H1 (cell line): ENCODE results near the gene CMBL. TPM values are rescaled to one million over a fixed set of nuclear protein-coding genes. Genes with fewer than 3 reads are reported as not detected.
A peak's percentile ranks its signal among the peaks of the same experiment; 100 is the strongest.

Experiments
- CTCF ChIA-PET: fragments of 300-600 bp; sonication (Branson Sonifier 250); formaldehyde crosslinking; loops from one replicate; lab custom pipeline; 2021; ENCODE audit not compliant: partially characterized antibody; lab: Charles Lee
- POLR2A ChIA-PET: fragments of 300-600 bp; sonication (Branson Sonifier 250); formaldehyde crosslinking; loops from one replicate; lab custom pipeline; 2021; ENCODE audit warnings: inconsistent platforms; ENCODE audit not compliant: partially characterized antibody; lab: Charles Lee
- DNase-seq, 2 experiments: peaks; one replicate each; pipeline versions ENCODE4 v3.0.0 to v3.0.0-alpha.2; 2010 to 2022; ENCODE audit warnings: low spot score in 2 of 2, low read depth in 1 of 2, mixed read lengths in 1 of 2
- FAIRE-seq: peaks from 2 replicates; lab custom pipeline; 2011; peaks lifted over from hg19 to GRCh38; lab: Jason Lieb, UNC
- H2AFZ ChIP-seq: 2 replicates; pipeline ENCODE4 v1.8.1; 2012; ENCODE audit warnings: low read length, inconsistent platforms
- H2AK5ac ChIP-seq: 2 replicates; pipeline ENCODE4 v1.6.1; 2013; ENCODE audit warnings: low read depth, low read length
- H2BK120ac ChIP-seq: replicated peaks from 2 replicates; pipeline ENCODE3; 2013; ENCODE audit warnings: low read depth, low read length, inconsistent platforms
- H2BK12ac ChIP-seq: 2 replicates; pipeline ENCODE4 v1.6.1; 2013; ENCODE audit warnings: low read depth, low read length
- H2BK15ac ChIP-seq: 2 replicates; pipeline ENCODE4 v1.6.1; 2013; ENCODE audit warnings: low read length
- H2BK20ac ChIP-seq: 2 replicates; pipeline ENCODE4 v1.6.1; 2013; ENCODE audit warnings: low read length
- H2BK5ac ChIP-seq: 2 replicates; pipeline ENCODE4 v1.6.1; 2013; ENCODE audit warnings: low read depth, low read length
- H3K14ac ChIP-seq: 2 replicates; pipeline ENCODE4 v1.6.1; 2013; ENCODE audit warnings: inconsistent platforms; ENCODE audit not compliant: insufficient read length
- H3K18ac ChIP-seq: 2 replicates; pipeline ENCODE4 v1.6.1; 2013; ENCODE audit warnings: low read length; ENCODE audit errors: extremely low read depth
- H3K23ac ChIP-seq: 2 replicates; pipeline ENCODE4 v1.6.1; 2013; ENCODE audit warnings: inconsistent platforms; ENCODE audit not compliant: insufficient read length
- H3K23me2 ChIP-seq: 2 replicates; pipeline ENCODE4 v1.6.1; 2013; ENCODE audit warnings: low read depth, low read length
- H3K27ac ChIP-seq: 2 replicates; pipeline ENCODE4 v1.6.1; 2011; ENCODE audit warnings: low read depth, low read length, inconsistent platforms
- H3K27me3 ChIP-seq, 4 experiments: replicated peaks in 1 of 4; 1 replicate in 1 of 4; 2 replicates in 3 of 4; pipeline versions ENCODE4 v1.6.1 to v1.8.1; 2011 to 2013; ENCODE audit warnings: low read length in 3 of 4, mild to moderate bottlenecking in 3 of 4, inconsistent platforms in 2 of 4, mixed read lengths in 2 of 4, moderate library complexity in 1 of 4; ENCODE audit not compliant: control insufficient read depth in 3 of 4, insufficient read depth in 3 of 4; ENCODE audit errors: extremely low read depth in 1 of 4
- H3K36me3 ChIP-seq, 4 experiments: 2 replicates each; pipeline versions ENCODE4 v1.6.1 to v1.8.1; 2011 to 2013; ENCODE audit warnings: mild to moderate bottlenecking in 4 of 4, low read length in 3 of 4, moderate library complexity in 2 of 4, control low read depth in 1 of 4, inconsistent platforms in 1 of 4; ENCODE audit not compliant: insufficient read depth in 4 of 4, control insufficient read depth in 2 of 4
- H3K4ac ChIP-seq: replicated peaks from 2 replicates; pipeline ENCODE3; 2013; ENCODE audit warnings: low read length, low read depth, mixed read lengths, inconsistent platforms; ENCODE audit not compliant: insufficient read length
- H3K4me1 ChIP-seq, 4 experiments: replicated peaks in 1 of 4; 1 replicate in 1 of 4; 2 replicates in 3 of 4; pipeline versions ENCODE4 v1.6.1 to v1.8.1; 2011 to 2013; ENCODE audit warnings: low read length in 3 of 4, inconsistent platforms in 2 of 4, mixed read lengths in 1 of 4; ENCODE audit not compliant: insufficient read depth in 4 of 4, control insufficient read depth in 3 of 4
- H3K4me2 ChIP-seq, 2 experiments: 2 replicates each; pipeline versions ENCODE4 v1.6.1 to v1.8.1; 2011 to 2013; ENCODE audit warnings: low read depth in 2 of 2, low read length in 2 of 2, control low read depth in 1 of 2, inconsistent platforms in 1 of 2, mild to moderate bottlenecking in 1 of 2; ENCODE audit not compliant: insufficient read depth in 1 of 2
- H3K4me3 ChIP-seq, 4 experiments: fragments of 200-600, 300-600 bp in 1 of 4; sonication (generic), shearing (Covaris generic), sonication (Bioruptor Twin) in 1 of 4; 2 replicates each; pipeline versions ENCODE4 v1.5.1 to v1.8.1; 2011 to 2016; ENCODE audit warnings: low read length in 4 of 4, low read depth in 3 of 4, control low read depth in 2 of 4, inconsistent platforms in 2 of 4, mild to moderate bottlenecking in 2 of 4, mixed read lengths in 1 of 4, moderate library complexity in 1 of 4; ENCODE audit not compliant: insufficient read depth in 2 of 4; ENCODE audit errors: extremely low read depth in 1 of 4
- H3K56ac ChIP-seq: replicated peaks from 2 replicates; pipeline ENCODE3; 2013; ENCODE audit warnings: low read depth, mild to moderate bottlenecking, mixed read lengths, low read length, inconsistent platforms; ENCODE audit not compliant: insufficient read length
- H3K79me1 ChIP-seq: 2 replicates; pipeline ENCODE4 v1.6.1; 2013; ENCODE audit warnings: low read depth, low read length, control low read depth
- H3K79me2 ChIP-seq, 2 experiments: 2 replicates each; pipeline versions ENCODE4 v1.6.1 to v1.8.1; 2012 to 2013; ENCODE audit warnings: low read length in 2 of 2, mild to moderate bottlenecking in 2 of 2, inconsistent platforms in 1 of 2; ENCODE audit not compliant: insufficient read depth in 2 of 2, control insufficient read depth in 1 of 2
- H3K9ac ChIP-seq, 4 experiments: replicated peaks in 1 of 4; 1 replicate in 1 of 4; 2 replicates in 3 of 4; pipeline versions ENCODE4 v1.6.1 to v1.8.1; 2011 to 2013; ENCODE audit warnings: low read depth in 3 of 4, low read length in 3 of 4, control low read depth in 2 of 4, mild to moderate bottlenecking in 2 of 4, moderate library complexity in 2 of 4, inconsistent platforms in 1 of 4; ENCODE audit errors: extremely low read depth in 1 of 4
- H3K9me3 ChIP-seq, 2 experiments: 2 replicates each; pipeline versions ENCODE4 v1.6.1 to v1.8.1; 2012 to 2013; ENCODE audit warnings: mild to moderate bottlenecking in 2 of 2, moderate library complexity in 2 of 2, control low read depth in 1 of 2, inconsistent platforms in 1 of 2, low read depth in 1 of 2, low read length in 1 of 2, mixed read lengths in 1 of 2; ENCODE audit not compliant: insufficient read depth in 2 of 2
- H4K20me1 ChIP-seq, 2 experiments: replicated peaks in 1 of 2; 2 replicates each; pipeline versions ENCODE3 to v1.8.1; 2011 to 2013; ENCODE audit warnings: inconsistent platforms in 2 of 2, low read length in 2 of 2, mild to moderate bottlenecking in 1 of 2; ENCODE audit not compliant: insufficient read depth in 2 of 2, control insufficient read depth in 1 of 2
- H4K5ac ChIP-seq: 2 replicates; pipeline ENCODE4 v1.6.1; 2013; ENCODE audit warnings: low read length, low read depth, mixed read lengths, inconsistent platforms; ENCODE audit not compliant: insufficient read length
- H4K8ac ChIP-seq: 2 replicates; pipeline ENCODE4 v1.8.0; 2013; ENCODE audit warnings: mild to moderate bottlenecking, moderate library complexity, low read length, inconsistent platforms; ENCODE audit not compliant: insufficient read depth; ENCODE audit errors: extremely low read depth
- H4K91ac ChIP-seq: replicated peaks from 2 replicates; pipeline ENCODE3; 2013; ENCODE audit warnings: low read length, mixed read lengths, inconsistent platforms; ENCODE audit not compliant: insufficient read length
- ATF3 ChIP-seq: IDR thresholded peaks from 2 replicates; pipeline ENCODE4 v1.6.1; 2011; ENCODE audit warnings: low read depth, mild to moderate bottlenecking, low read length; ENCODE audit not compliant: insufficient read depth
- EZH2 ChIP-seq: fragments of 200-600 bp; sonication (generic); IDR thresholded peaks from 2 replicates; pipeline ENCODE4 v1.7.1; 2012; ENCODE audit warnings: low read depth, mild to moderate bottlenecking, moderate library complexity, low read length, inconsistent platforms; ENCODE audit not compliant: severe bottlenecking
- FOSL1 ChIP-seq: IDR thresholded peaks from 2 replicates; pipeline ENCODE4 v1.6.1; 2011; ENCODE audit warnings: mild to moderate bottlenecking, low read depth, low read length, moderate library complexity; ENCODE audit not compliant: insufficient read depth
- GTF2F1 ChIP-seq: IDR thresholded peaks from 2 replicates; pipeline ENCODE4 v1.6.1; 2012; ENCODE audit warnings: low read depth, low read length, improper control_type of control experiment, borderline replicate concordance
- SIRT6 ChIP-seq: IDR thresholded peaks from one replicate; pipeline ENCODE4 v1.7.1; 2012; ENCODE audit warnings: low read length, inconsistent platforms
- SP1 ChIP-seq: IDR thresholded peaks from 2 replicates; pipeline ENCODE4 v1.6.1; 2011; ENCODE audit warnings: low read depth, low read length
- TEAD4 ChIP-seq: IDR thresholded peaks from 2 replicates; pipeline ENCODE4 v1.6.1; 2012; ENCODE audit warnings: low read depth, low read length, inconsistent platforms, mixed read lengths
- USF2 ChIP-seq: IDR thresholded peaks from 2 replicates; pipeline ENCODE4 v1.6.1; 2011; ENCODE audit warnings: low read length, improper control_type of control experiment
- YY1 ChIP-seq: IDR thresholded peaks from 2 replicates; pipeline ENCODE4 v1.6.1; 2011; ENCODE audit warnings: low read depth, mild to moderate bottlenecking, low read length
- ZNF274 ChIP-seq: IDR thresholded peaks from 2 replicates; pipeline ENCODE4 v1.7.0; 2012; ENCODE audit warnings: low read length, borderline replicate concordance; ENCODE audit errors: extremely low read depth
- WGBS, 2 experiments: shearing (Covaris generic) in 1 of 2; methylation state at CpG; one replicate each; pipeline versions ENCODE4 v1.1.6 to v1.1.7; 2013 to 2015; ENCODE audit warnings: low lambda C conversion rate in 2 of 2, mixed read lengths in 2 of 2, inconsistent platforms in 1 of 2, low coverage in 1 of 2, missing lambda C conversion rate in 1 of 2; ENCODE audit not compliant: insufficient replicate concordance in 2 of 2, insufficient coverage in 1 of 2, insufficient read length in 1 of 2; ENCODE audit errors: extremely low coverage in 1 of 2, missing lambda C conversion rate in 1 of 2; 5-methylcytosine and 5-hydroxymethylcytosine counted together
- polyA plus RNA-seq, 7 experiments: library from polyadenylated mRNA; depleted of rRNA in 3 of 7; stranded (reverse) in 5 of 7; unstranded in 2 of 7; fragments of >200 nt in 5 of 7; fragments of 200-250 nt in 2 of 7; gene quantifications; 1 replicate in 5 of 7; 2 replicates in 1 of 7; 4 replicates in 1 of 7; pipeline versions ENCODE4 v1.2.1 to v1.2.3, GENCODE V29; 2011 to 2013; ENCODE audit warnings: missing spikeins in 2 of 7, mixed read lengths in 2 of 7
- total RNA-seq: library from RNA; stranded (reverse); fragmentation: NEBNext Ultra II Directional; extraction: Animal tissue kit (Norgen Biotek cat#: 25700); gene quantifications from 2 replicates; pipeline ENCODE4 v1.2.1, GENCODE V29; 2021

The CMBL gene
- total and polyA plus RNA-seq, 2 of the 8 experiments (the other 6 are each of a cell fraction or from before 2014, with no cell fraction given) = 27.9 to 32.1 TPM

- H4K91ac ChIP-seq = no peak overlapping the region
- no peak overlapping the region for H3K27ac ChIP-seq
- peaks cover 2 to 10% (median 4%) of the 10 kb centered on the region in 4 experiments; a peak in 6 of 7 replicates for H3K4me1 ChIP-seq
- 74% methylated on average over 10 of the region's 10 CpGs; no CpG with 5 or more reads in 1 of the 2 experiments for WGBS, 2 experiments
- H3K14ac ChIP-seq = no peak overlapping the region
- no peak overlapping the region for H2BK120ac ChIP-seq
- no peaks in the 10 kb centered on the region for H3K79me2 ChIP-seq
- no peak overlapping the region for H2BK12ac ChIP-seq
- no peak overlapping the region for H2BK20ac ChIP-seq
- H4K20me1 ChIP-seq = no peaks in the 10 kb centered on the region
- no peak overlapping the region for H3K4me3 ChIP-seq
- no peaks in the 10 kb centered on the region for H3K27me3 ChIP-seq
- H3K79me1 ChIP-seq = no peaks in the 10 kb centered on the region
- H3K4ac ChIP-seq = no peak overlapping the region
- POLR2A ChIA-PET = interaction anchor here (0.8 to 2.4 kb wide), 6 partner anchors 10 to 78 kb away, joined by 3 to 6 read pairs (median 4); partner anchors contain the start of gene MARCHF6
- H2BK5ac ChIP-seq = peak overlapping the region; percentile 47; the same call in 1 of the 2 replicates
- no peak overlapping the region for H2AK5ac ChIP-seq
- FAIRE-seq = no peak
- H3K36me3 ChIP-seq = no peaks in the 10 kb centered on the region
- no peaks in the 10 kb centered on the region for H3K9me3 ChIP-seq
- H4K5ac ChIP-seq = no peak overlapping the region
- TF ChIP-seq GTF2F1 = no peak
- no peak for TF ChIP-seq SIRT6
- TF ChIP-seq YY1 = no peak
- TF ChIP-seq FOSL1 = no peak
- 0 out of 2 replicates have a peak, but pooled peaks have one; percentile 24 for TF ChIP-seq SP1
- TF ChIP-seq ZNF274 = no peak
- TF ChIP-seq EZH2 = no peak
- no peak for TF ChIP-seq ATF3
- no peak for TF ChIP-seq USF2
- peak; percentile 52 for TF ChIP-seq TEAD4
- TF ChIP-seq, all 59 proteins: peak for 2
- Histone ChIP-seq H2BK15ac (peak overlapping the region; percentile 18; the same call in 1 of the 2 replicates), H2AFZ (no peak overlapping the region), H4K8ac (no peak overlapping the region; the same call in 1 of the 2 replicates), H3K18ac (no peak overlapping the region), H3K56ac (no peak overlapping the region), H3K23ac (no peak overlapping the region), H3K23me2 (no peaks in the 10 kb centered on the region; the same call in 1 of the 2 replicates), H3K4me2 (peak overlapping the region in 1 of 2 experiments; percentile 4; a peak in 1 of 4 replicates), H3K9ac (no peak overlapping the region)
- DNase-seq = no peak
- CTCF ChIA-PET = interaction anchor here (0.9 to 1.6 kb wide), 3 partner anchors 9 to 29 kb away, joined by 3 to 6 read pairs (median 3); no protein-coding TSS in a partner anchor
Measured at GRCh38 chr5:10275460-10275859, 32.2 kb downstream of the CMBL start.
